GM12878 (cell line): ENCODE results near the gene ICA1. TPM values are rescaled to one million over a fixed set of nuclear protein-coding genes. Genes with fewer than 3 reads are reported as not detected.

Source experiments
- ATAC-seq: fragments of 200-7000 bp; cut with Tn5 transposase; 3 replicates; pipeline ENCODE4 v1.9.1; 2020; ENCODE audit warnings: mild to moderate bottlenecking, moderate library complexity
- BruUV-seq: library from RNA; stranded (reverse); fragments of 400-500 nt; replicated peaks from 2 replicates; lab custom pipeline; 2021; lab: Mats Ljungman, UMichigan
- CTCF ChIA-PET: fragments of 300-600 bp; sonication (Branson Sonifier 250); formaldehyde crosslinking; extraction: SDS; loops from one replicate; lab custom pipeline; 2021; ENCODE audit warnings: inconsistent platforms; lab: Yijun Ruan, JAX
- POLR2A ChIA-PET: fragments of 350-600 bp; formaldehyde crosslinking; extraction: SDS; loops from one replicate; lab custom pipeline; 2021; ENCODE audit warnings: inconsistent platforms; lab: Charles Lee
- RAD21 ChIA-PET: fragments of 300-600 bp; sonication (Branson Sonifier 250); formaldehyde crosslinking; loops from one replicate; lab custom pipeline; 2023; ENCODE audit warnings: antibody characterized with exemption; ENCODE audit not compliant: unreplicated experiment; lab: Charles Lee
- SMC1A ChIA-PET: fragments of 300-600 bp; sonication (Branson Sonifier 250); formaldehyde crosslinking; loops from one replicate; lab custom pipeline; 2023; ENCODE audit not compliant: unreplicated experiment, uncharacterized antibody; lab: Charles Lee
- DNase-seq: peaks from one replicate; pipeline ENCODE4 v3.0.0-alpha.2; 2011; ENCODE audit warnings: low read depth, low spot score
- FAIRE-seq: peaks from 3 replicates; lab custom pipeline; 2011; peaks lifted over from hg19 to GRCh38; lab: Jason Lieb, UNC
- H2AFZ ChIP-seq: 2 replicates; pipeline ENCODE4 v1.6.0; 2011; ENCODE audit warnings: low read depth, low read length, control low read depth; ENCODE audit not compliant: control insufficient read depth
- H3K27ac ChIP-seq: 2 replicates; pipeline ENCODE4 v1.5.1; 2011; ENCODE audit warnings: control low read depth; ENCODE audit not compliant: control insufficient read depth, insufficient read depth
- H3K27me3 ChIP-seq, 2 experiments: replicated peaks in 1 of 2; 2 replicates each; pipeline versions ENCODE4 v1.6.0 to v1.6.1; 2011; ENCODE audit warnings: low read length in 1 of 2; ENCODE audit not compliant: control insufficient read depth in 2 of 2, insufficient read depth in 2 of 2
- H3K36me3 ChIP-seq, 2 experiments: 2 replicates each; pipeline ENCODE4 v1.5.1; 2011; ENCODE audit warnings: low read length in 1 of 2; ENCODE audit not compliant: control insufficient read depth in 2 of 2, insufficient read depth in 2 of 2
- H3K4me1 ChIP-seq: 2 replicates; pipeline ENCODE4 v1.6.1; 2011; ENCODE audit warnings: mild to moderate bottlenecking, low read length, moderate library complexity, mixed read lengths; ENCODE audit not compliant: control insufficient read depth, insufficient read depth
- H3K4me2 ChIP-seq: 2 replicates; pipeline ENCODE4 v1.6.0; 2011; ENCODE audit warnings: control low read depth; ENCODE audit not compliant: control insufficient read depth, insufficient read depth
- H3K4me3 ChIP-seq: fragments of 200-600 bp; sonication (generic); 2 replicates; pipeline ENCODE4 v1.5.1; 2016
- H3K79me2 ChIP-seq: 2 replicates; pipeline ENCODE4 v1.6.0; 2011; ENCODE audit warnings: low read length; ENCODE audit not compliant: control insufficient read depth, insufficient read depth
- H3K9ac ChIP-seq: 2 replicates; pipeline ENCODE4 v1.8.0; 2011; ENCODE audit warnings: low read length, control low read depth, mixed read lengths; ENCODE audit not compliant: control insufficient read depth, insufficient read depth
- H3K9me3 ChIP-seq: replicated peaks from 3 replicates; pipeline ENCODE4 v1.5.1; 2011; ENCODE audit warnings: mild to moderate bottlenecking, low read length; ENCODE audit not compliant: control insufficient read depth, insufficient read depth
- H4K20me1 ChIP-seq: 2 replicates; pipeline ENCODE4 v1.6.0; 2011; ENCODE audit not compliant: control insufficient read depth, insufficient read depth
- CBFB ChIP-seq: IDR thresholded peaks from 2 replicates; pipeline ENCODE4 v1.6.1; 2016; ENCODE audit warnings: antibody characterized with exemption, low read depth
- CREM ChIP-seq: IDR thresholded peaks from 2 replicates; pipeline ENCODE4 v1.6.1; 2014; ENCODE audit warnings: antibody characterized with exemption, low read depth
- MYB ChIP-seq: fragments of 150-350 bp; IDR thresholded peaks from 2 replicates; pipeline ENCODE4 v1.6.1; 2014; ENCODE audit warnings: mild to moderate bottlenecking, low read depth, low read length, borderline replicate concordance
- PBX3 ChIP-seq: IDR thresholded peaks from 2 replicates; pipeline ENCODE4 v1.6.1; 2011; ENCODE audit warnings: mild to moderate bottlenecking, low read depth, low read length, moderate library complexity; ENCODE audit not compliant: insufficient replicate concordance
- RAD21 ChIP-seq: IDR thresholded peaks from 2 replicates; pipeline ENCODE4 v1.6.1; 2011; ENCODE audit warnings: mild to moderate bottlenecking, low read depth, low read length, moderate library complexity; ENCODE audit not compliant: insufficient read depth
- TCF7 ChIP-seq: IDR thresholded peaks from 2 replicates; pipeline ENCODE4 v1.6.1; 2014; ENCODE audit warnings: antibody characterized with exemption, borderline replicate concordance
- ZBTB11 ChIP-seq: fragments of 450-650 bp; formaldehyde crosslinking; IDR thresholded peaks from 2 replicates; pipeline ENCODE4 v1.5.0; 2022; ENCODE audit warnings: mild to moderate bottlenecking, missing genetic modification characterization
- ZNF384 ChIP-seq: IDR thresholded peaks from 2 replicates; pipeline ENCODE4 v1.6.1; 2012; ENCODE audit warnings: low read depth, mild to moderate bottlenecking, low read length, improper control_type of control experiment, borderline replicate concordance
- WGBS: methylation state at CpG from one replicate; pipeline ENCODE4 v1.1.6; 2016; ENCODE audit warnings: low lambda C conversion rate; ENCODE audit not compliant: insufficient replicate concordance, insufficient coverage; ENCODE audit errors: missing lambda C conversion rate; 5-methylcytosine and 5-hydroxymethylcytosine counted together
- in situ Hi-C: fragments of 300-500 bp; cut with MboI; formaldehyde crosslinking; loops from 9 replicates; pipeline ENCODE4 v1.14.3; 2018; ENCODE audit warnings: mixed read lengths
- intact Hi-C: fragments of 100-400 bp; cut with micrococcal nuclease; formaldehyde crosslinking; loops from one replicate; pipeline ENCODE4 v1.14.2; 2022; ENCODE audit not compliant: unreplicated experiment
- polyA plus RNA-seq, 11 experiments: library from polyadenylated mRNA; depleted of rRNA in 4 of 11; unstranded in 6 of 11; stranded (reverse) in 5 of 11; fragments of >200 nt; fragmentation: Nextera tagmentation in 4 of 11; fragmentation: Illumina TruSeq in 1 of 11; extraction: Ambion mirVana in 4 of 11; extraction: Trizol in 1 of 11; gene quantifications; 1 replicate in 1 of 11; 2 replicates in 10 of 11; pipeline versions ENCODE4 v1.2.1 to v1.2.3, GENCODE V29; 2011 to 2016; ENCODE audit warnings: inconsistent platforms in 2 of 11, missing spikeins in 2 of 11, low read depth in 1 of 11
- total RNA-seq, 4 experiments: library from RNA; depleted of rRNA in 3 of 4; stranded (reverse); fragments of >200 nt in 3 of 4; fragmentation: Illumina TruSeq in 1 of 4; extraction: Trizol in 1 of 4; gene quantifications; 2 replicates each; pipeline versions ENCODE4 v1.2.1 to v1.2.3, GENCODE V29; 2013 to 2021

ICA1 gene
- total and polyA plus RNA-seq, 10 of the 15 experiments (the other 5 are each of a cell fraction or from before 2014, with no cell fraction given), result 1.3 to 35.1 (median 3.3) TPM

- TF ChIP-seq ZBTB11 (CRISPR knock-in tag), result no peak
- no peak for TF ChIP-seq CREM
- TF ChIP-seq CBFB, result no peak
- TF ChIP-seq TCF7, result no peak
- no peak for TF ChIP-seq MYB
- TF ChIP-seq ZNF384, result no peak
Measured at GRCh38 chr7:8232999-8233847, 28.7 kb downstream of the ICA1 start (continued).

- Histone ChIP-seq H3K27ac (no peak overlapping the region), H3K27me3 (no peaks in the 10 kb centered on the region; a peak in 1 of 4 replicates), H3K4me2 (no peak overlapping the region), H3K4me1 (no peaks in the 10 kb centered on the region), H2AFZ (no peak overlapping the region)
- ChIA-PET RAD21 (no interaction called here), SMC1A (interaction anchor here (1.3 kb wide), 1 partner anchor 66 kb away, joined by 3 read pairs; no protein-coding TSS in a partner anchor)
- DNase-seq, result no peak
- BruUV-seq, result no TSS peak
- TF ChIP-seq PBX3, result no peak
- no peak for TF ChIP-seq RAD21
- TF ChIP-seq, all 136 proteins: peak for 0
- ATAC-seq (no peak), FAIRE-seq (no peak)
- H3K4me3 ChIP-seq, result no peak overlapping the region
- CTCF ChIA-PET, result no interaction called here
- in situ Hi-C loops (loop anchor here (10.0 kb wide), 2 partner anchors 805 to 1275 kb away; no protein-coding TSS in a partner anchor), intact Hi-C loops (no loop called here)
- H3K9me3 ChIP-seq, result no peaks in the 10 kb centered on the region
- no peaks in the 10 kb centered on the region for H4K20me1 ChIP-seq
- POLR2A ChIA-PET, result no interaction called here
- H3K79me2 ChIP-seq, result no peaks in the 10 kb centered on the region
- H3K9ac ChIP-seq, result no peak overlapping the region
- no peaks in the 10 kb centered on the region for H3K36me3 ChIP-seq
- 28% methylated on average over 3 of the region's 3 CpGs for WGBS
Measured at GRCh38 chr7:8229927-8230326, 32.0 kb downstream of the ICA1 start.
